IMR-90 (cell line): ENCODE measurements around the gene TP63. TPM values are rescaled to one million over a fixed set of nuclear protein-coding genes. Genes with fewer than 3 reads are reported as not detected.

ENCODE experiments used
- ATAC-seq: fragments of 200-7000 bp; cut with Tn5 transposase; 2 replicates; pipeline ENCODE4 v1.9.1; 2020; ENCODE audit warnings: low read depth, mild to moderate bottlenecking, moderate library complexity
- BruUV-seq: library from RNA; stranded (reverse); fragments of 400-500 nt; replicated peaks from 2 replicates; lab custom pipeline; 2021; lab: Mats Ljungman, UMichigan
- CTCF ChIA-PET: fragments of 300-600 bp; formaldehyde crosslinking; extraction: SDS; loops from one replicate; lab custom pipeline; 2021; ENCODE audit warnings: antibody characterized with exemption; lab: Yijun Ruan, JAX
- POLR2A ChIA-PET: fragments of 300-600 bp; sonication (Branson Sonifier 250); formaldehyde crosslinking; loops from one replicate; lab custom pipeline; 2022; ENCODE audit warnings: antibody characterized with exemption; ENCODE audit not compliant: unreplicated experiment; lab: Charles Lee
- DNase-seq: peaks from one replicate; pipeline ENCODE4 v3.0.0; 2013
- H2AFZ ChIP-seq: replicated peaks from 2 replicates; pipeline ENCODE3; 2013; ENCODE audit warnings: low read length, mild to moderate bottlenecking; ENCODE audit not compliant: poor library complexity
- H2AK5ac ChIP-seq: 2 replicates; pipeline ENCODE4 v1.6.1; 2013; ENCODE audit warnings: low read depth, low read length, inconsistent platforms
- H2AK9ac ChIP-seq: replicated peaks from 2 replicates; pipeline ENCODE3; 2013; ENCODE audit warnings: mild to moderate bottlenecking, low read depth, low read length, moderate library complexity; ENCODE audit not compliant: poor library complexity
- H2BK120ac ChIP-seq: 2 replicates; pipeline ENCODE4 v1.6.1; 2013; ENCODE audit warnings: low read depth, low read length, inconsistent platforms
- H2BK15ac ChIP-seq: 3 replicates; pipeline ENCODE4 v1.6.1; 2013; ENCODE audit warnings: low read depth, low read length, inconsistent platforms
- H2BK20ac ChIP-seq: 2 replicates; pipeline ENCODE4 v1.6.1; 2013; ENCODE audit warnings: low read depth, mild to moderate bottlenecking, inconsistent platforms, low read length, moderate library complexity
- H2BK5ac ChIP-seq: 2 replicates; pipeline ENCODE4 v1.6.1; 2013; ENCODE audit warnings: mild to moderate bottlenecking, low read depth, low read length, inconsistent platforms; ENCODE audit not compliant: poor library complexity, severe bottlenecking
- H3K14ac ChIP-seq: replicated peaks from 2 replicates; pipeline ENCODE4 v1.6.1; 2013; ENCODE audit warnings: low read depth, low read length, inconsistent platforms
- H3K18ac ChIP-seq: 2 replicates; pipeline ENCODE4 v1.6.1; 2013; ENCODE audit warnings: low read depth, low read length, control low read depth
- H3K23ac ChIP-seq: 2 replicates; pipeline ENCODE4 v1.6.1; 2013; ENCODE audit warnings: low read depth, low read length, inconsistent platforms
- H3K27ac ChIP-seq: 2 replicates; pipeline ENCODE4 v1.5.1; 2013; ENCODE audit warnings: mild to moderate bottlenecking, control low read depth, low read length; ENCODE audit not compliant: insufficient read depth
- H3K27me3 ChIP-seq: 2 replicates; pipeline ENCODE4 v1.6.1; 2013; ENCODE audit warnings: low read length; ENCODE audit not compliant: control insufficient read depth, insufficient read depth
- H3K36me3 ChIP-seq: 2 replicates; pipeline ENCODE4 v1.6.1; 2013; ENCODE audit warnings: low read length, mixed read lengths; ENCODE audit not compliant: control insufficient read depth, insufficient read depth
- H3K4ac ChIP-seq: 2 replicates; pipeline ENCODE4 v1.6.1; 2013; ENCODE audit warnings: low read depth, low read length, inconsistent platforms
- H3K4me1 ChIP-seq: 2 replicates; pipeline ENCODE4 v1.6.1; 2013; ENCODE audit warnings: low read length, mixed read lengths; ENCODE audit not compliant: control insufficient read depth, insufficient read depth
- H3K4me2 ChIP-seq: 2 replicates; pipeline ENCODE4 v1.6.1; 2013; ENCODE audit warnings: low read depth, mild to moderate bottlenecking, control low read depth, low read length, moderate library complexity
- H3K4me3 ChIP-seq: 2 replicates; pipeline ENCODE4 v1.5.1; 2013; ENCODE audit warnings: low read depth, mild to moderate bottlenecking, control low read depth, low read length, moderate library complexity; ENCODE audit not compliant: insufficient read depth
- H3K56ac ChIP-seq: 2 replicates; pipeline ENCODE4 v1.6.1; 2013; ENCODE audit warnings: low read length, inconsistent platforms; ENCODE audit not compliant: insufficient read depth; ENCODE audit errors: extremely low read depth
- H3K79me1 ChIP-seq, 2 experiments: 2 replicates each; pipeline ENCODE4 v1.6.1; 2013; ENCODE audit warnings: low read length in 2 of 2, inconsistent platforms in 1 of 2, low read depth in 1 of 2
- H3K9ac ChIP-seq: 2 replicates; pipeline ENCODE4 v1.6.1; 2013; ENCODE audit warnings: low read depth, low read length, control low read depth
- H3K9me1 ChIP-seq: 2 replicates; pipeline ENCODE4 v1.6.1; 2013; ENCODE audit warnings: low read length, inconsistent platforms; ENCODE audit not compliant: insufficient read depth
- H3K9me3 ChIP-seq: 2 replicates; pipeline ENCODE4 v1.6.1; 2013; ENCODE audit warnings: low read length; ENCODE audit not compliant: control insufficient read depth, insufficient read depth
- H4K20me1 ChIP-seq: 2 replicates; pipeline ENCODE4 v1.6.1; 2013; ENCODE audit warnings: low read length, inconsistent platforms; ENCODE audit not compliant: insufficient read depth
- H4K5ac ChIP-seq: 2 replicates; pipeline ENCODE4 v1.6.1; 2013; ENCODE audit warnings: mild to moderate bottlenecking, low read depth, low read length, control low read depth
- H4K8ac ChIP-seq, 2 experiments: 2 replicates each; pipeline ENCODE4 v1.6.1; 2013; ENCODE audit warnings: low read depth in 2 of 2, low read length in 2 of 2, control low read depth in 1 of 2, inconsistent platforms in 1 of 2
- H4K91ac ChIP-seq: 2 replicates; pipeline ENCODE4 v1.6.1; 2013; ENCODE audit warnings: low read depth, low read length, inconsistent platforms; ENCODE audit not compliant: insufficient read depth
- BHLHE40 ChIP-seq: fragments of 150-350 bp; IDR thresholded peaks from 2 replicates; pipeline ENCODE4 v1.6.1; 2016; ENCODE audit warnings: mild to moderate bottlenecking, low read depth, low read length
- CTCF ChIP-seq: conservative IDR thresholded peaks from 2 replicates; pipeline ENCODE4 v1.5.1; 2012; ENCODE audit warnings: mild to moderate bottlenecking, low read depth, low read length, improper control_type of control experiment
- FOS ChIP-seq: fragments of 150-350 bp; IDR thresholded peaks from 2 replicates; pipeline ENCODE4 v1.6.1; 2016; ENCODE audit warnings: low read depth, low read length
- MAFK ChIP-seq: IDR thresholded peaks from 2 replicates; pipeline ENCODE4 v1.6.1; 2012; ENCODE audit warnings: low read depth, low read length, improper control_type of control experiment
- MAZ ChIP-seq: IDR thresholded peaks from 2 replicates; pipeline ENCODE4 v1.6.1; 2012; ENCODE audit warnings: low read depth, mild to moderate bottlenecking, low read length, improper control_type of control experiment, moderate library complexity, borderline replicate concordance
- NFE2L2 ChIP-seq: fragments of 150-350 bp; IDR thresholded peaks from 2 replicates; pipeline ENCODE4 v1.6.1; 2016; ENCODE audit warnings: low read depth, mild to moderate bottlenecking, low read length
- POLR2A ChIP-seq: IDR thresholded peaks from 2 replicates; pipeline ENCODE4 v1.6.1; 2012; ENCODE audit warnings: mild to moderate bottlenecking, low read depth, low read length
- RAD21 ChIP-seq: IDR thresholded peaks from 2 replicates; pipeline ENCODE4 v1.6.1; 2012; ENCODE audit warnings: low read length, improper control_type of control experiment
- RCOR1 ChIP-seq: IDR thresholded peaks from 2 replicates; pipeline ENCODE4 v1.6.1; 2012; ENCODE audit warnings: mild to moderate bottlenecking, low read length, improper control_type of control experiment; ENCODE audit not compliant: insufficient replicate concordance
- RFX5 ChIP-seq: IDR thresholded peaks from 2 replicates; pipeline ENCODE4 v1.8.0; 2012; ENCODE audit warnings: low read depth, mild to moderate bottlenecking, low read length, moderate library complexity
- SMC3 ChIP-seq: fragments of 150-350 bp; IDR thresholded peaks from 2 replicates; pipeline ENCODE4 v1.6.1; 2016; ENCODE audit warnings: low read depth, mild to moderate bottlenecking, antibody characterized with exemption, low read length, moderate library complexity
- WGBS, 2 experiments: methylation state at CpG; one replicate each; pipeline versions ENCODE4 v1.1.5 to v1.1.7; 2013; ENCODE audit warnings: missing lambda C conversion rate in 2 of 2; ENCODE audit not compliant: insufficient read length in 1 of 2; ENCODE audit errors: extremely low coverage in 2 of 2; 5-methylcytosine and 5-hydroxymethylcytosine counted together
- dilution Hi-C: fragments of 300-500 bp; cut with HindIII; formaldehyde crosslinking; loops from one replicate; pipeline ENCODE4 v1.14.3; 2018; ENCODE audit warnings: low sequenced_read_pairs; ENCODE audit not compliant: unreplicated experiment
- in situ Hi-C: fragments of 300-500 bp; cut with MboI; formaldehyde crosslinking; loops from 3 replicates; pipeline ENCODE4 v1.14.3; 2019; ENCODE audit warnings: low sequenced_read_pairs, inconsistent platforms, mixed read lengths
- intact Hi-C: fragments of 100-400 bp; cut with micrococcal nuclease; formaldehyde crosslinking; loops from 2 replicates; pipeline ENCODE4 v1.10.0; 2022
- polyA plus RNA-seq, 3 experiments: library from polyadenylated mRNA; depleted of rRNA; stranded (reverse); fragments of >200 nt; gene quantifications; 2 replicates each; pipeline ENCODE4 v1.2.3, GENCODE V29; 2012; ENCODE audit warnings: low replicate concordance in 1 of 3
- total RNA-seq: library from RNA; depleted of rRNA; stranded (reverse); fragments of >200 nt; gene quantifications from 2 replicates; pipeline ENCODE4 v1.2.3, GENCODE V29; 2012
- TF ChIP-seq, protein P1 (sequence below): fragments of 150-350 bp; IDR thresholded peaks from 2 replicates; pipeline ENCODE4 v1.6.1; 2016; ENCODE audit warnings: low read depth, mild to moderate bottlenecking, low read length, moderate library complexity, borderline replicate concordance

TP63 gene
- total and polyA plus RNA-seq, 2 of the 4 experiments (the other 2 are of a cell fraction) = not detected

DNA sequence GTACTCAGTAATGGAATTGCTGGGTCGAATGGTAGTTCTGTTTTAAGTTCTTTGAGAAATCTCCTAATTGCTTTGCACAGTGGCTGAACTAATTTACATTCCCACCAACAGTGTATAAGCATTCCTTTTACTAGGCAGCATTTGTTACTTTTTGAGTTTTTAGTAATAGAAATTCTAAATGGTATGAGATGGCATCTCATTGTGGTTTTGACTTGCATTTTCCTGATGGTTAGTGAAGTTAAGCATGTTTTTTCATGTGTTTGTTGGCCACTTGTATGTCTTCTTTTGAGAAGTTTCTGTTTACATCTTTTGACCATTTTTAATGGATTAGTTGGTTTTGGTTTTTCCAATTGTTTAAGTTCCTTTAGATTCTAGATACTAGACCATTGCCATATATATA is 28.4 kb downstream of the TP63 start:
- dilution Hi-C loops (no loop called here), in situ Hi-C loops (loop anchor here (10.0 kb wide), 1 partner anchor 285 kb away; no protein-coding TSS in a partner anchor), intact Hi-C loops (no loop called here)
- no peaks in the 10 kb centered on the region for H3K79me1 ChIP-seq
- H3K27me3 ChIP-seq = no peaks in the 10 kb centered on the region
- no peak overlapping the region for H3K9ac ChIP-seq
- no peak overlapping the region for H3K14ac ChIP-seq
- no peak overlapping the region for H2BK15ac ChIP-seq
- H4K91ac ChIP-seq = no peak overlapping the region
- ATAC-seq (no peak), DNase-seq (no peak)
- no peak overlapping the region for H3K4me3 ChIP-seq
- no peak overlapping the region for H2BK5ac ChIP-seq
- H4K5ac ChIP-seq = no peak overlapping the region
- H2BK120ac ChIP-seq = no peak overlapping the region
- no peak overlapping the region for H3K4me2 ChIP-seq
- CTCF ChIA-PET = no interaction called here
- no peak overlapping the region for H2AK9ac ChIP-seq
- H3K27ac ChIP-seq = no peak overlapping the region
- BruUV-seq = no TSS peak
- no peak overlapping the region for H3K56ac ChIP-seq
- H4K20me1 ChIP-seq = no peaks in the 10 kb centered on the region
- no peak overlapping the region for H2AK5ac ChIP-seq
- H2AFZ ChIP-seq = no peak overlapping the region
- H3K9me1 ChIP-seq = no peaks in the 10 kb centered on the region
- H3K18ac ChIP-seq = no peak overlapping the region
- H4K8ac ChIP-seq = no peak overlapping the region
- no peaks in the 10 kb centered on the region for H3K9me3 ChIP-seq
- no peak overlapping the region for H2BK20ac ChIP-seq
- no peaks in the 10 kb centered on the region for H3K4me1 ChIP-seq
- TF ChIP-seq CTCF = no peak
- no peak for TF ChIP-seq MAFK
- no peak for TF ChIP-seq RFX5
- no peak for TF ChIP-seq RAD21
- TF ChIP-seq NFE2L2 = no peak
- TF ChIP-seq SMC3 = no peak
- TF ChIP-seq POLR2A = no peak
- no peak for TF ChIP-seq BHLHE40
- no peak for TF ChIP-seq MAZ
- TF ChIP-seq RCOR1 = no peak
- TF ChIP-seq, protein P1, sequence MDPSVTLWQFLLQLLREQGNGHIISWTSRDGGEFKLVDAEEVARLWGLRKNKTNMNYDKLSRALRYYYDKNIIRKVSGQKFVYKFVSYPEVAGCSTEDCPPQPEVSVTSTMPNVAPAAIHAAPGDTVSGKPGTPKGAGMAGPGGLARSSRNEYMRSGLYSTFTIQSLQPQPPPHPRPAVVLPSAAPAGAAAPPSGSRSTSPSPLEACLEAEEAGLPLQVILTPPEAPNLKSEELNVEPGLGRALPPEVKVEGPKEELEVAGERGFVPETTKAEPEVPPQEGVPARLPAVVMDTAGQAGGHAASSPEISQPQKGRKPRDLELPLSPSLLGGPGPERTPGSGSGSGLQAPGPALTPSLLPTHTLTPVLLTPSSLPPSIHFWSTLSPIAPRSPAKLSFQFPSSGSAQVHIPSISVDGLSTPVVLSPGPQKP = no peak
- TF ChIP-seq FOS = no peak
- POLR2A ChIA-PET = no interaction called here
- no peak overlapping the region for H3K23ac ChIP-seq
- WGBS, 2 experiments = no CpG with 5 or more reads among the region's 1 CpG
- H3K4ac ChIP-seq = no peak overlapping the region
- H3K36me3 ChIP-seq = no peaks in the 10 kb centered on the region
